SH-SY5Y (cell line): ENCODE results near the gene RREB1.

Experiments
- GATA2 ChIP-seq: IDR thresholded peaks from 2 replicates; pipeline ENCODE4 v1.6.1; 2011; ENCODE audit warnings: mild to moderate bottlenecking, low read depth, low read length
- GATA3 ChIP-seq: IDR thresholded peaks from 2 replicates; pipeline ENCODE4 v1.6.1; 2011; ENCODE audit warnings: low read depth, mild to moderate bottlenecking, low read length, moderate library complexity

DNA sequence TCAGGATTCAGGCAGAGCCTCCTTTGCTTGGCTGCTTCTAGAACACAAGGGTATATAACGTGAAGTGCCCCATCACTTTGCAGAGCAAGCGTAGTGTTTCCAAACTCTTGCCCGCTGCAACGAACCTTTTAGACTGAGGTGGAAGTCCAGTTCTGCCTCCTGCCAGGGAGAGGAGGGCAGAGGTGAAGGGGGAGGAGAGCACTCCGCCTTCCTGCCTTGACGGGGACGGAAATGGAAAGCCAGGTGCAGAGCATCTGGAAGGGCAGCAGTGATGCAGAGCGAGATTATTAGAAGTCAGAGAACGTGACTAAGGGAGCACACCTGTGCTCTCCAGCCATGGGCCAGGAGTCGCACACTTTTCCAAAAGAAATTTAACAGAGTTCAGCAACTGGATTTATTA, 63.4 kb downstream of the RREB1 start:
- TF ChIP-seq GATA3 (no peak), GATA2 (no peak)
